NT2/D1 (cell line): ENCODE results near the gene PRKN.

Experiments
- YY1 ChIP-seq: IDR thresholded peaks from 2 replicates; pipeline ENCODE4 v1.6.1; 2011; ENCODE audit not compliant: insufficient read length, insufficient read depth
- ZNF274 ChIP-seq: IDR thresholded peaks from 2 replicates; pipeline ENCODE4 v1.6.1; 2011; ENCODE audit warnings: mild to moderate bottlenecking, low read depth, low read length

DNA sequence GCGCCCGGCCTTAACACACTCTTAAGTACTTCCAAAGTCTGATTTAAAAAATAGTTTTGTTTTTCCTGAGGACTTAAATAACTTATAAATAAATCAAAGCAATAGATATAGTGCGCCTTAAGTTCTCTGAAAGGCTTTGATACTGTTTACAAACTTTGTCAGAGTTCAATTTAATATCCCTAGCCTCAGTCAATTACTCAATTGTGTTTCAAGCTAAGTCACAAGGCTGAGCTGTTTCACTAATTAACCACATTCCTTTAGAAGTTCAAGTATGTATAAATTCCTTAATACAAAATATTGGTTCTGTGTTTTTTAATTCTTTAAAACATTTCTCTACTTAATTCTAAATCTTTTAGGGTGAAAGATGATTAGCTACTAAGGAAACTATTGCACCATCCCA, 1275.3 kb downstream of the PRKN start:
- no peak for TF ChIP-seq YY1
- TF ChIP-seq ZNF274, result no peak
